Kidney (tissue), 14 donors: Measurements from ENCODE around the gene OR2V1. TPM values are rescaled to one million over a fixed set of nuclear protein-coding genes. Genes with fewer than 3 reads are reported as not detected.
"Not testable (repeated sequence)": the region's sequence is repeated elsewhere in the genome, so short reads cannot be mapped to it uniquely, and the experiment has no call there.

Experiments used
- DNase-seq, 5 donors: peaks; one replicate each; pipeline ENCODE4 v3.0.0-alpha.2; 2013 to 2020
- FAIRE-seq: peaks from 2 replicates; lab custom pipeline; 2012; peaks lifted over from hg19 to GRCh38; lab: Jason Lieb, UNC
- H3K27ac ChIP-seq, 2 donors: one replicate each; pipeline ENCODE4 v1.7.0; 2013; ENCODE audit warnings: low read depth in 2 of 2, low read length in 2 of 2, inconsistent platforms in 1 of 2
- H3K27me3 ChIP-seq: one replicate; pipeline ENCODE4 v1.7.1; 2013; ENCODE audit warnings: low read length, inconsistent platforms; ENCODE audit not compliant: control insufficient read depth, insufficient read depth
- H3K36me3 ChIP-seq, 3 donors: one replicate each; pipeline versions ENCODE4 v1.7.0 to v1.7.1; 2013; ENCODE audit warnings: low read length in 3 of 3, control low read depth in 1 of 3, inconsistent platforms in 1 of 3; ENCODE audit not compliant: insufficient read depth in 3 of 3, control insufficient read depth in 2 of 3
- H3K4me1 ChIP-seq, 3 donors: one replicate each; pipeline versions ENCODE4 v1.7.0 to v1.7.1; 2013; ENCODE audit warnings: low read length in 3 of 3, inconsistent platforms in 1 of 3, low read depth in 1 of 3; ENCODE audit not compliant: control insufficient read depth in 2 of 3, insufficient read depth in 2 of 3
- H3K4me3 ChIP-seq, 3 donors: one replicate each; pipeline versions ENCODE4 v1.7.0 to v1.8.1; 2013; ENCODE audit warnings: low read length in 3 of 3, control low read depth in 1 of 3, inconsistent platforms in 1 of 3
- H3K9ac ChIP-seq, 3 donors: one replicate each; pipeline versions ENCODE4 v1.7.0 to v1.7.1; 2013; ENCODE audit warnings: low read length in 3 of 3, control low read depth in 1 of 3, inconsistent platforms in 1 of 3
- H3K9me3 ChIP-seq, 3 donors: one replicate each; pipeline versions ENCODE4 v1.7.0 to v1.7.1; 2013; ENCODE audit warnings: low read length in 3 of 3, control low read depth in 1 of 3, inconsistent platforms in 1 of 3; ENCODE audit not compliant: control insufficient read depth in 2 of 3, insufficient read depth in 1 of 3
- intact Hi-C: fragments of 100-400 bp; cut with DNase I; formaldehyde crosslinking; loops from one replicate; pipeline ENCODE4 v1.11.1; 2022
- polyA plus RNA-seq: library from polyadenylated mRNA; stranded (reverse); fragments of 350-450 nt; fragmentation: Illumina TruSeq; extraction: RNeasy Lipid Tissue Mini Kit (QIAGEN cat#74804); gene quantifications from one replicate; pipeline ENCODE4 v1.2.3, GENCODE V29; 2014; ENCODE audit warnings: low read depth, low replicate concordance; ENCODE audit not compliant: insufficient read depth
- total RNA-seq: library from RNA; stranded (reverse); fragmentation: NEBNext Ultra II Directional; extraction: Animal tissue kit (Norgen Biotek cat#: 25700); gene quantifications from one replicate; pipeline ENCODE4 v1.2.1, GENCODE V29; 2021
- TF ChIP-seq, protein P1 (sequence below): IDR thresholded peaks from 3 replicates; pipeline ENCODE4 v1.5.1; 2012; ENCODE audit warnings: mild to moderate bottlenecking, moderate library complexity, borderline replicate concordance; ENCODE audit not compliant: insufficient read depth; ENCODE audit errors: extremely low read depth
- donor health status: control.
- donor health status: control.
- donor health status: control.
- donor health status: control.
- donor health status: control.
- donor health status: DM: yes; HTN: yes; CAD: no.
- donor health status: Normal renal cell carcinoma (clear cell type).

The OR2V1 gene
- total and polyA plus RNA-seq, 2 donors from 2014 or later: not detected

- DNase-seq: peak in 3 of 5 donors; percentile 77 to 87 (median 78)
- Histone ChIP-seq H3K36me3 (no peaks in the 10 kb centered on the region), H3K9ac (no peak overlapping the region), H3K4me3 (no peak overlapping the region), H3K4me1 (peaks cover 0 to 3% (median 0%) of the 10 kb centered on the region in 3 donors), H3K27me3 (peaks cover 23% of the 10 kb centered on the region), H3K27ac (no peak overlapping the region), H3K9me3 (no peaks in the 10 kb centered on the region)
- no peak for FAIRE-seq
- intact Hi-C loops: no loop called here
- TF ChIP-seq, protein P1, sequence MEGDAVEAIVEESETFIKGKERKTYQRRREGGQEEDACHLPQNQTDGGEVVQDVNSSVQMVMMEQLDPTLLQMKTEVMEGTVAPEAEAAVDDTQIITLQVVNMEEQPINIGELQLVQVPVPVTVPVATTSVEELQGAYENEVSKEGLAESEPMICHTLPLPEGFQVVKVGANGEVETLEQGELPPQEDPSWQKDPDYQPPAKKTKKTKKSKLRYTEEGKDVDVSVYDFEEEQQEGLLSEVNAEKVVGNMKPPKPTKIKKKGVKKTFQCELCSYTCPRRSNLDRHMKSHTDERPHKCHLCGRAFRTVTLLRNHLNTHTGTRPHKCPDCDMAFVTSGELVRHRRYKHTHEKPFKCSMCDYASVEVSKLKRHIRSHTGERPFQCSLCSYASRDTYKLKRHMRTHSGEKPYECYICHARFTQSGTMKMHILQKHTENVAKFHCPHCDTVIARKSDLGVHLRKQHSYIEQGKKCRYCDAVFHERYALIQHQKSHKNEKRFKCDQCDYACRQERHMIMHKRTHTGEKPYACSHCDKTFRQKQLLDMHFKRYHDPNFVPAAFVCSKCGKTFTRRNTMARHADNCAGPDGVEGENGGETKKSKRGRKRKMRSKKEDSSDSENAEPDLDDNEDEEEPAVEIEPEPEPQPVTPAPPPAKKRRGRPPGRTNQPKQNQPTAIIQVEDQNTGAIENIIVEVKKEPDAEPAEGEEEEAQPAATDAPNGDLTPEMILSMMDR: no peak
These were observed 30.7 kb downstream of the OR2V1 start for GRCh38 chr5:181100121-181100875.

DNA sequence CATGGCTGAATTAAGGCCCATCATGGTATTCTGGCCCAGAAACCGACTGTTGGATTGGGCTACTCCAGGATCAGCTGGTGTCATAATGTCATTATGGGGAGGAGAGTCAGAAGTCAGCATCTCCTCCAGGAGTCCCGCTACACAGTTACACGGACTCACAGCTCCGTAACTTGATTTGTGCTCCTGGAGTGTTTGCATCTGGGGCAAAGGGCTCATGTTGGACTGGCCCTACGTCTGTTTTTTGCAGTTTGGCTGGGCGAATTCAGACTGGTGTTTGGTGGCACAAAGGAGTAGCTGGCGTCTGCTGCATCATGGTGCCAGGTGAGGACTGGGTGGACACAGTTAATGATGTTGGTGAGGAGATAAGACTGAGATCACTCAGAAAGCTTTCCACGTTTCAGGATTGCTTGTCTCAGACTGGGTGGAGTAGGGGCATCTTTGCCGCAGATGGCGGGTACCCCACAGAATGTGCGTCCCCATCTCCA is 31.3 kb downstream of the OR2V1 start:
- no peak overlapping the region for H3K9ac ChIP-seq
- DNase-seq: peak in 1 of 5 donors; percentile 25
- no peaks in the 10 kb centered on the region for H3K36me3 ChIP-seq
- FAIRE-seq: no peak
- intact Hi-C loops: no loop called here
- H3K4me3 ChIP-seq: no peak overlapping the region
- peaks cover 20% of the 10 kb centered on the region for H3K27me3 ChIP-seq
- H3K9me3 ChIP-seq: no peaks in the 10 kb centered on the region
- H3K4me1 ChIP-seq: peaks cover 0 to 3% (median 0%) of the 10 kb centered on the region in 3 donors
- no peak overlapping the region for H3K27ac ChIP-seq
- TF ChIP-seq, protein P1: no peak

DNA sequence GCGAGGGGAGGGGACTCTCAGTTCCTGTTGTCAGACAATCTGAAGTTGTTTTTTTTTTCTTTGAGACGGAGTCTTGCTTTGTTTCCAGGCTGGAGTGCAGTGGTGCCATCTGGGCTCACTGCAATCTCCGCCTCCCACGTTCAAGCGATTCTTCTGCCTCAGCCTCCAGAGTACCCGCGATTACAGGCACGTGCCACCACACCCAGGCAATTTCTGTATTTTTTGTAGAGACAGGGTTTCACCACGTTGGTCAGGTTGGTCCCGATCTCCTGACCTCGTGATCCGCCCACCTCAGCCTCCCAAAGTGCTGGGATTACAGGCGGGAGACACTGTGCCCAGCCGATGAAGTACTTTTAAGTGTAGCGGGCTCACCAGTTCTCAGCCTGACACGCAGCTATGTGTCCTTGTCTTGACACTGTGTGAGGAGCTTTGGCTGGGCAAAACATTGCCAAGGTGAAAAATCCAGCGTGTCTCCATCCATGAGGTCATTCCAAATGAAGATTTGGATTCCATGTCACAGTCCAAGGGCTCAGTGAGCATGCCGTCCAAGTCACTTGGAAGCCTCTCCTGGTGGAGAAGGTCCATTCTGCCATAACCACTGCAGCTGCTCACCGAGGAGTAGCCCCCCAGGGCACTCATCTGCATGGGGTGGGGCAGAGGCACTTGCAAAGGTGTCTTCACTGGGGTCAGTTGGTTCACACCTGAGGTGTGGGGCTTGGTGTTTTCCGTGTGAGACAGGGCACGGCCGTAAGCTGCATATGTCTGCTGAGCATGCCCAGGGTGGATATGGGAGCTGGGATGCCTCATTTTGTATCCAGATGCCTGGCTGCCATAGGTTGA is 32.0 kb downstream of the OR2V1 start:
- FAIRE-seq: no peak

GRCh38 chr5:181097759-181098491 is 33.0 kb downstream of the OR2V1 start:
- FAIRE-seq, H3K4me3 ChIP-seq, intact Hi-C loops, H3K4me1 ChIP-seq, H3K9me3 ChIP-seq, H3K9ac ChIP-seq, DNase-seq, H3K27ac ChIP-seq, H3K36me3 ChIP-seq: not testable (repeated sequence)
- H3K27me3 ChIP-seq: peaks cover 16% of the 10 kb centered on the region

More for the DNA sequence above, 32.0 kb downstream of the OR2V1 start:
- TF ChIP-seq, protein P1: no peak
- Histone ChIP-seq H3K27me3 (peaks cover 16% of the 10 kb centered on the region), H3K4me3 (no peak overlapping the region), H3K9me3 (no peaks in the 10 kb centered on the region), H3K9ac (no peak overlapping the region), H3K36me3 (no peaks in the 10 kb centered on the region), H3K27ac (no peak overlapping the region), H3K4me1 (peaks cover 0 to 3% (median 0%) of the 10 kb centered on the region in 3 donors)
- no peak for DNase-seq
- intact Hi-C loops: no loop called here

- FAIRE-seq, H3K27ac ChIP-seq: not testable (repeated sequence)
These were observed 33.6 kb downstream of the OR2V1 start for GRCh38 chr5:181097383-181097753.

More at GRCh38 chr5:181097383-181097753, 33.6 kb downstream of the OR2V1 start:
- H3K36me3 ChIP-seq, H3K4me1 ChIP-seq, H3K4me3 ChIP-seq, intact Hi-C loops, DNase-seq, H3K9me3 ChIP-seq, H3K9ac ChIP-seq: not testable (repeated sequence)
- H3K27me3 ChIP-seq: peaks cover 16% of the 10 kb centered on the region
